Suprapubic skin (tissue), 4 donors: ENCODE measurements around the gene TCEAL4. TPM values are rescaled to one million over a fixed set of nuclear protein-coding genes. Genes with fewer than 3 reads are reported as not detected.

Experiments used
- DNase-seq, 2 donors: peaks; one replicate each; pipeline ENCODE4 v3.0.0-alpha.2; 2019; ENCODE audit warnings: low spot score in 2 of 2
- H3K27ac ChIP-seq: fragments of 200-600 bp; sonication (generic); one replicate; pipeline ENCODE4 v1.5.1; 2019
- H3K27me3 ChIP-seq: fragments of 200-600 bp; sonication (generic); one replicate; pipeline ENCODE4 v1.5.1; 2019
- H3K36me3 ChIP-seq: fragments of 200-600 bp; sonication (generic); one replicate; pipeline ENCODE4 v1.5.1; 2019
- H3K4me1 ChIP-seq: fragments of 200-600 bp; sonication (generic); one replicate; pipeline ENCODE4 v1.5.1; 2019
- H3K4me3 ChIP-seq: fragments of 200-600 bp; sonication (generic); one replicate; pipeline ENCODE4 v1.5.1; 2019; ENCODE audit warnings: mild to moderate bottlenecking
- H3K9me3 ChIP-seq: fragments of 200-600 bp; sonication (generic); one replicate; pipeline ENCODE4 v1.5.1; 2019
- EP300 ChIP-seq: sonication (generic); formaldehyde crosslinking; IDR thresholded peaks from one replicate; pipeline ENCODE4 v1.6.1; 2017; ENCODE audit warnings: antibody characterized with exemption
- POLR2A ChIP-seq, 2 donors: fragments of 450-650 bp; IDR thresholded peaks; one replicate each; pipeline ENCODE4 v1.6.1; 2017; ENCODE audit warnings: antibody characterized with exemption in 2 of 2, mild to moderate bottlenecking in 2 of 2, moderate library complexity in 2 of 2
- POLR2AphosphoS5 ChIP-seq, 3 donors: sonication (generic); formaldehyde crosslinking; IDR thresholded peaks; one replicate each; pipeline ENCODE4 v1.6.1; 2017; ENCODE audit warnings: antibody characterized with exemption in 3 of 3
- WGBS: methylation state at CpG from one replicate; pipeline ENCODE4 v1.1.5; 2018; 5-methylcytosine and 5-hydroxymethylcytosine counted together
- total RNA-seq, 4 donors: library from RNA; depleted of rRNA; stranded (reverse); fragments of >200 nt; gene quantifications; one replicate each; pipeline ENCODE4 v1.1.0, GENCODE V29; 2016
- TF ChIP-seq, protein P1 (sequence below), 2 donors: fragments of 200-600 bp in 1 of 2; fragments of 450-650 bp in 1 of 2; sonication (generic) in 1 of 2; IDR thresholded peaks; one replicate each; pipeline ENCODE4 v1.5.1; 2016 to 2019; ENCODE audit warnings: antibody characterized with exemption in 2 of 2, mild to moderate bottlenecking in 1 of 2, moderate library complexity in 1 of 2

TCEAL4 gene
- total RNA-seq, 4 donors from 2014 or later = 56.3 to 71.1 (median 67.4) TPM

DNA sequence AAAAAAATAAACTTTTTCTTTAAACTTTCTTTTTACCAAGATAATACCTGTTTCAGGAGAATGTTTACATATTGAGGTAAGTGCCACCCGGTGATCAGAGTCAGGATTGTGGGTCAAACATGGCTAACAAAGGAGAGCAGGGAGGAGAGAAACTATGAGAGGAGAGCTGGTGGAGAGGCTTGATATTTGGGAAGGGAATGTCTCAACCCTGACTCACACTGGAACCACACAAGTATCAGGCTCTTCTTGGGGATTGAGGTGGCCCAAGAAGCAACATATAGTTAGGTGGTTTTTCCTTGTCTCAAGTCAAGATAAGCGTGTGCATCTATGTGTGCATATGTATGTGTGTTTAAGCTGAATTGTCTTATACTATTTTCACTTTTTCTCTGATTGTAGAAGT lies 50.1 kb downstream of the TCEAL4 start:
- Histone ChIP-seq H3K4me1 (peaks cover 1% of the 10 kb centered on the region), H3K9me3 (no peaks in the 10 kb centered on the region), H3K27me3 (no peaks in the 10 kb centered on the region), H3K4me3 (no peak overlapping the region), H3K36me3 (no peaks in the 10 kb centered on the region), H3K27ac (no peak overlapping the region)
- no peak for TF ChIP-seq POLR2A (IDR thresholded peaks at IDR 0.05)
- TF ChIP-seq, protein P1, sequence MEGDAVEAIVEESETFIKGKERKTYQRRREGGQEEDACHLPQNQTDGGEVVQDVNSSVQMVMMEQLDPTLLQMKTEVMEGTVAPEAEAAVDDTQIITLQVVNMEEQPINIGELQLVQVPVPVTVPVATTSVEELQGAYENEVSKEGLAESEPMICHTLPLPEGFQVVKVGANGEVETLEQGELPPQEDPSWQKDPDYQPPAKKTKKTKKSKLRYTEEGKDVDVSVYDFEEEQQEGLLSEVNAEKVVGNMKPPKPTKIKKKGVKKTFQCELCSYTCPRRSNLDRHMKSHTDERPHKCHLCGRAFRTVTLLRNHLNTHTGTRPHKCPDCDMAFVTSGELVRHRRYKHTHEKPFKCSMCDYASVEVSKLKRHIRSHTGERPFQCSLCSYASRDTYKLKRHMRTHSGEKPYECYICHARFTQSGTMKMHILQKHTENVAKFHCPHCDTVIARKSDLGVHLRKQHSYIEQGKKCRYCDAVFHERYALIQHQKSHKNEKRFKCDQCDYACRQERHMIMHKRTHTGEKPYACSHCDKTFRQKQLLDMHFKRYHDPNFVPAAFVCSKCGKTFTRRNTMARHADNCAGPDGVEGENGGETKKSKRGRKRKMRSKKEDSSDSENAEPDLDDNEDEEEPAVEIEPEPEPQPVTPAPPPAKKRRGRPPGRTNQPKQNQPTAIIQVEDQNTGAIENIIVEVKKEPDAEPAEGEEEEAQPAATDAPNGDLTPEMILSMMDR (IDR thresholded peaks at IDR 0.05) = no peak
- TF ChIP-seq EP300 = no peak
- TF ChIP-seq POLR2AphosphoS5 (IDR thresholded peaks at IDR 0.05) = no peak
- 64% methylated on average over 2 of the region's 2 CpGs for WGBS
- no peak for DNase-seq

Other genes with a start within 250 kb of the TCEAL4 start
- gene TCEAL9, start 229.0 kb upstream of the TCEAL4 start, total RNA-seq = 10 to 100 TPM; 17.4 to 28.0 (median 25.0) TPM
- gene BEX3, start 209.0 kb upstream of the TCEAL4 start, total RNA-seq = 10 to 100 TPM; 43.8 to 71.7 (median 51.3) TPM
- gene RAB40A, start 66.0 kb upstream of the TCEAL4 start, total RNA-seq = 1 to 10 TPM in 2 of 4 donors, under 1 TPM in 1, not detected in 1; 0.31 to 2.4 (median 2.3) TPM
- 10 to 100 TPM in 3 of 4 donors, 1 to 10 TPM in 1; 9.2 to 18.3 (median 13.8) TPM for gene TCEAL3, start 22.4 kb downstream of the TCEAL4 start, total RNA-seq
- gene TCEAL1, start 43.5 kb downstream of the TCEAL4 start, total RNA-seq = 10 to 100 TPM; 49.3 to 63.1 (median 54.3) TPM
- gene MORF4L2, start 101.2 kb downstream of the TCEAL4 start, total RNA-seq = 100 to 1,000 TPM; 167 to 288 (median 246) TPM
- not detected for gene TMEM31, start 125.4 kb downstream of the TCEAL4 start, total RNA-seq
- gene PLP1, start 191.3 kb downstream of the TCEAL4 start, total RNA-seq = 10 to 100 TPM; 11.2 to 27.5 (median 17.1) TPM
- gene RAB9B, start 246.7 kb downstream of the TCEAL4 start, total RNA-seq = 1 to 10 TPM in 1 of 4 donors, under 1 TPM in 3; 0.16 to 2.1 (median 0.53) TPM